Kasumi-1 (cell line): ENCODE measurements around the gene TRAP1.

Experiments used
- DNase-seq, 2 experiments: peaks; one replicate each; lab custom pipeline; 2025; lab: John Stamatoyannopoulos, UW

TRAP1 gene

GRCh38 chr16:3717235-3718018, at the start of gene TRAP1:
TRAP1 (minus strand) TSS chr16:3717524; CDS start chr16:3717508, 16 bp downstream.
- peak; percentile 23 to 37 for DNase-seq

- DNase-seq, result no peak
These were observed 48.9 kb upstream of the TRAP1 start for GRCh38 chr16:3766177-3766576.

GRCh38 chr16:3764409-3764808, 47.1 kb upstream of the TRAP1 start:
- DNase-seq, result no peak

GRCh38 chr16:3762107-3762750, 44.9 kb upstream of the TRAP1 start:
- DNase-seq, result no peak

- DNase-seq, result no peak
These were observed 44.2 kb upstream of the TRAP1 start for GRCh38 chr16:3761375-3762106.

GRCh38 chr16:3760518-3760917, 43.2 kb upstream of the TRAP1 start:
- DNase-seq, result no peak

- DNase-seq, result no peak
These were observed 42.4 kb upstream of the TRAP1 start for GRCh38 chr16:3759736-3760135.

GRCh38 chr16:3756113-3756512, 38.8 kb upstream of the TRAP1 start:
- DNase-seq, result no peak

GRCh38 chr16:3755249-3755648, 37.9 kb upstream of the TRAP1 start:
- no peak for DNase-seq

- DNase-seq, result no peak
These were observed 37.4 kb upstream of the TRAP1 start for GRCh38 chr16:3754772-3755171.

- no peak for DNase-seq
These were observed 36.9 kb upstream of the TRAP1 start for GRCh38 chr16:3754081-3754703.

GRCh38 chr16:3752984-3753383, 35.7 kb upstream of the TRAP1 start:
- no peak for DNase-seq

GRCh38 chr16:3751878-3752277, 34.6 kb upstream of the TRAP1 start:
- DNase-seq, result no peak

- DNase-seq, result no peak
These were observed 31.0 kb upstream of the TRAP1 start for GRCh38 chr16:3748307-3748706.

GRCh38 chr16:3745751-3746355, 28.5 kb upstream of the TRAP1 start:
- no peak for DNase-seq

GRCh38 chr16:3744018-3744417, 26.7 kb upstream of the TRAP1 start:
- DNase-seq, result no peak

GRCh38 chr16:3740934-3741333, 23.6 kb upstream of the TRAP1 start:
- no peak for DNase-seq

GRCh38 chr16:3740186-3740585, 22.9 kb upstream of the TRAP1 start:
- no peak for DNase-seq

GRCh38 chr16:3739636-3740035, 22.3 kb upstream of the TRAP1 start:
- no peak for DNase-seq

- DNase-seq, result no peak
These were observed 21.2 kb upstream of the TRAP1 start for GRCh38 chr16:3738541-3738940.

GRCh38 chr16:3738128-3738527, 20.8 kb upstream of the TRAP1 start:
- DNase-seq, result no peak

GRCh38 chr16:3737181-3737580, 19.9 kb upstream of the TRAP1 start:
- DNase-seq, result no peak
